Measurements from ENCODE around the gene RPE65. TPM values are rescaled to one million over a fixed set of nuclear protein-coding genes. Genes with fewer than 3 reads are reported as not detected.

The RPE65 gene
- total and polyA plus RNA-seq, 2 experiments from 2014 or later, result not detected

GRCh38 chr1:68484618-68485017, 34.9 kb upstream of the RPE65 start (continued):
- TF ChIP-seq REST (IDR thresholded peaks at IDR 0.05; ENCODE audit: unreplicated experiment), result no peak
- TF ChIP-seq ETS1 (IDR thresholded peaks at IDR 0.05), result no peak
- TF ChIP-seq NANOG (IDR thresholded peaks at IDR 0.05; ENCODE audit: borderline replicate concordance), result no peak

- Histone ChIP-seq H3K36me3 (ENCODE audit: insufficient read depth) (peaks cover 73% of the 10 kb centered on the region), H3K79me2 (replicated peaks; ENCODE audit: insufficient read depth) (no peaks in the 10 kb centered on the region), H2AFZ (no peak overlapping the region), H4K20me1 (replicated peaks; ENCODE audit: insufficient read depth) (no peaks in the 10 kb centered on the region), H3K27ac (ENCODE audit: low read depth) (no peak overlapping the region; the same call in 1 of the 2 replicates), H3F3A (replicated peaks; ENCODE audit: low read depth) (no peaks in the 10 kb centered on the region), H3K9me2 (ENCODE audit: insufficient read depth) (no peaks in the 10 kb centered on the region), H3K4me1 (ENCODE audit: insufficient read depth) (peaks cover 5% of the 10 kb centered on the region; the same call in 1 of the 2 replicates), H3K4me3 (no peak overlapping the region), H3K4me2 (no peak overlapping the region), H3K27me3 (ENCODE audit: insufficient read depth) (no peaks in the 10 kb centered on the region)
- Mint-ChIP-seq H3K4me1 (peaks cover 12% of the 10 kb centered on the region; the same call in 2 of the 3 replicates), H3K27ac (no peak overlapping the region), H3K4me3 (no peak overlapping the region), H3K27me3 (ENCODE audit: insufficient read depth, low read depth, poor library complexity) (no peaks in the 10 kb centered on the region), H3K36me3 (ENCODE audit: low read depth) (peaks cover 68% of the 10 kb centered on the region), H3K9me3 (no peaks in the 10 kb centered on the region)
- ATAC-seq, result no peak
- no peak for DNase-seq (ENCODE audit: low spot score)
- TF ChIP-seq ETS1 (IDR thresholded peaks at IDR 0.05), result no peak
- no peak for TF ChIP-seq EZH2phosphoT487 (IDR thresholded peaks at IDR 0.05; ENCODE audit: unreplicated experiment)
- no peak for TF ChIP-seq ZNF462 (CRISPR knock-in tag; IDR thresholded peaks at IDR 0.05)
- no peak for TF ChIP-seq JUNB (IDR thresholded peaks at IDR 0.05; ENCODE audit: unreplicated experiment)
- no peak for TF ChIP-seq ZNF114 (CRISPR knock-in tag; IDR thresholded peaks at IDR 0.05)
- no peak for TF ChIP-seq STAT1 (IDR thresholded peaks at IDR 0.05; ENCODE audit: unreplicated experiment)
- TF ChIP-seq CREB1 (CRISPR knock-in tag; IDR thresholded peaks at IDR 0.05; ENCODE audit: low read depth), result no peak
- no peak for TF ChIP-seq EZH2 (IDR thresholded peaks at IDR 0.05; ENCODE audit: low read depth, unreplicated experiment)
- TF ChIP-seq NANOG (IDR thresholded peaks at IDR 0.05; ENCODE audit: borderline replicate concordance), result no peak
Measured at GRCh38 chr1:68481041-68481440, 31.3 kb upstream of the RPE65 start.

Measured in GM23338 (cell line).